ENCODE data around the gene KANTR.

Gene KANTR

DNA sequence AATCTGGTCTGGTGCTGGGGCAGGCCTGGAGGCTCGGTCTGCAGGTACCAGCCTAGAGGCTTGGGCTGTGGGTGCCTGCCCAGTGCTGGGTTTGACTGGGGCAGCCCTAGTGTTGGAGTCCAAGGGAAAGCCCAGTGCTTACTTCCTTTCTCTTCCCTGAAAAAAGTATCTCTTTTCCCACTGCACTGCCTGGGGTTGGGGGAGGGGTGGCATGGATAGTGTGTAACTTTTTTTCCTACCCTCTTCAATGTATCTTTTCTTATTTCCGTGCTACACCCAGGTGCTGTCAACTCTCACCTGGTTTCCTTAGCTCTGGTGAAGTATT is 21.6 kb downstream of the KANTR start:
- 0 out of 2 replicates have a peak, but pooled peaks cover 6% of the 10 kb centered on the region for H4K20me1 ChIP-seq (ENCODE audit: insufficient read depth, low read length)
- TF ChIP-seq, protein P1, sequence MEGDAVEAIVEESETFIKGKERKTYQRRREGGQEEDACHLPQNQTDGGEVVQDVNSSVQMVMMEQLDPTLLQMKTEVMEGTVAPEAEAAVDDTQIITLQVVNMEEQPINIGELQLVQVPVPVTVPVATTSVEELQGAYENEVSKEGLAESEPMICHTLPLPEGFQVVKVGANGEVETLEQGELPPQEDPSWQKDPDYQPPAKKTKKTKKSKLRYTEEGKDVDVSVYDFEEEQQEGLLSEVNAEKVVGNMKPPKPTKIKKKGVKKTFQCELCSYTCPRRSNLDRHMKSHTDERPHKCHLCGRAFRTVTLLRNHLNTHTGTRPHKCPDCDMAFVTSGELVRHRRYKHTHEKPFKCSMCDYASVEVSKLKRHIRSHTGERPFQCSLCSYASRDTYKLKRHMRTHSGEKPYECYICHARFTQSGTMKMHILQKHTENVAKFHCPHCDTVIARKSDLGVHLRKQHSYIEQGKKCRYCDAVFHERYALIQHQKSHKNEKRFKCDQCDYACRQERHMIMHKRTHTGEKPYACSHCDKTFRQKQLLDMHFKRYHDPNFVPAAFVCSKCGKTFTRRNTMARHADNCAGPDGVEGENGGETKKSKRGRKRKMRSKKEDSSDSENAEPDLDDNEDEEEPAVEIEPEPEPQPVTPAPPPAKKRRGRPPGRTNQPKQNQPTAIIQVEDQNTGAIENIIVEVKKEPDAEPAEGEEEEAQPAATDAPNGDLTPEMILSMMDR (IDR thresholded peaks at IDR 0.05; ENCODE audit: low read depth, low read length), result no peak
- TF ChIP-seq EZH2phosphoT487 (IDR thresholded peaks at IDR 0.05; ENCODE audit: low read depth), result no peak
- H3K36me3 ChIP-seq (replicated peaks; ENCODE audit: low read depth, low read length), result no peaks in the 10 kb centered on the region
- H2AFZ ChIP-seq (ENCODE audit: low read depth, low read length), result no peak overlapping the region
- peaks cover 15% of the 10 kb centered on the region for H3K4me1 ChIP-seq (ENCODE audit: low read length)
- H3K27ac ChIP-seq (ENCODE audit: low read length), result peak overlapping the region; percentile 4; the same call in 1 of the 2 replicates
- H3K4me3 ChIP-seq (ENCODE audit: low read length), result no peak overlapping the region
- no peaks in the 10 kb centered on the region for H3K9me3 ChIP-seq (ENCODE audit: insufficient read depth, low read length)
- no peak overlapping the region for H3K9ac ChIP-seq (ENCODE audit: low read length)
- H3K79me2 ChIP-seq (ENCODE audit: low read length), result no peaks in the 10 kb centered on the region
- no peak overlapping the region for H3K4me2 ChIP-seq (ENCODE audit: low read length)
- no peaks in the 10 kb centered on the region for H3K27me3 ChIP-seq (ENCODE audit: low read depth, low read length)

DNA sequence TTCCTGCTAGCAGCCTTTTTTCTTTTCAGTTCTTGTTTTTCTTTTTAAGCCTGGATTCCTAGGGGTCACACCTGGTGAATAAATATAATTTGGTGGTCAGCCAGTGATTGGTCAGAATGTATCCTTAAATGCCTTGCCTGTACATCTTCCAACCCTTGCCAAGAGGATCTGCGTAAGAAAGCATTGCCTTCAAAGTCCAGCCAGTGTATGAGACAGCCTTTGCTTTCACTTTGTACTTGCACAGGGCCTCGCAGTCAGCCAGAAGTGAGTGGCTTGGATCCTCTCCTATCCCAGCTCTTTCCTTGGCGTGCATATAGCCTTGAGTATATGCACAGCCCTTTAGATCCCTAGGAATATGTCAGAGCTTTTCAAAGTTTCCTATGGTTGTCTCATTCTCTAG is 22.2 kb downstream of the KANTR start:
- H3K27me3 ChIP-seq (ENCODE audit: low read depth, low read length), result no peaks in the 10 kb centered on the region
- no peak overlapping the region for H2AFZ ChIP-seq (ENCODE audit: low read depth, low read length)
- 0 out of 2 replicates have a peak, but pooled peaks cover 6% of the 10 kb centered on the region for H4K20me1 ChIP-seq (ENCODE audit: insufficient read depth, low read length)
- H3K36me3 ChIP-seq (replicated peaks; ENCODE audit: low read depth, low read length), result no peaks in the 10 kb centered on the region
- no peaks in the 10 kb centered on the region for H3K79me2 ChIP-seq (ENCODE audit: low read length)
- no peaks in the 10 kb centered on the region for H3K9me3 ChIP-seq (ENCODE audit: insufficient read depth, low read length)
- H3K4me2 ChIP-seq (ENCODE audit: low read length), result no peak overlapping the region
- no peak overlapping the region for H3K9ac ChIP-seq (ENCODE audit: low read length)
- no peak for TF ChIP-seq EZH2phosphoT487 (IDR thresholded peaks at IDR 0.05; ENCODE audit: low read depth)
- TF ChIP-seq, protein P1 (IDR thresholded peaks at IDR 0.05; ENCODE audit: low read depth, low read length), result no peak
- peaks cover 15% of the 10 kb centered on the region for H3K4me1 ChIP-seq (ENCODE audit: low read length)
- H3K4me3 ChIP-seq (ENCODE audit: low read length), result no peak overlapping the region
- peak overlapping the region; percentile 4; the same call in 1 of the 2 replicates for H3K27ac ChIP-seq (ENCODE audit: low read length)

DNA sequence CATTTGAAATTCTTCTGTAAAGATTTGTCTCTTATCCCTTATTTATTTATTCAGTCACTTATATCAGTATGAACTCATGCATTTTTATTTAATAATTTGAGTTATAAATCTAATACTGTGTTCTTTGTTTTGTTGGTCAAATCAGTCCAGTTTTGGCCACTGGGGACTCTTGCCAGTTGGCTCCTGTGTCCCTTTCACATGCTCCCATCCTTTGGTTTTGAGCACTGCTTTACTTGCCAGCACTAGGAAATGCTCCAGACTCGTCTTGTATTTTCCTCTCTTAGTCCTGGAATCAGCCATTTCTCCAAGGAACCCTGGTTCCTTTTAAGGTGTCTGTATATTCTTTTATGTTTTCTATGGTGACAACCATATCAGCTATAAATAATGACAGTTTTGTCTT is 28.1 kb downstream of the KANTR start:
- H4K20me1 ChIP-seq (ENCODE audit: insufficient read depth, low read length), result no peaks in the 10 kb centered on the region
- no peaks in the 10 kb centered on the region for H3K9me3 ChIP-seq (ENCODE audit: insufficient read depth, low read length)
- H3K4me1 ChIP-seq (ENCODE audit: low read length), result no peaks in the 10 kb centered on the region
- no peak for TF ChIP-seq EZH2phosphoT487 (IDR thresholded peaks at IDR 0.05; ENCODE audit: low read depth)
- TF ChIP-seq, protein P1 (IDR thresholded peaks at IDR 0.05; ENCODE audit: low read depth, low read length), result no peak
- no peak overlapping the region for H3K27ac ChIP-seq (ENCODE audit: low read length)
- H3K79me2 ChIP-seq (ENCODE audit: low read length), result no peaks in the 10 kb centered on the region; the same call in 1 of the 2 replicates
- peaks cover 3% of the 10 kb centered on the region for H3K36me3 ChIP-seq (replicated peaks; ENCODE audit: low read depth, low read length)
- no peak overlapping the region for H2AFZ ChIP-seq (ENCODE audit: low read depth, low read length)
- H3K27me3 ChIP-seq (ENCODE audit: low read depth, low read length), result no peaks in the 10 kb centered on the region
- no peak overlapping the region for H3K9ac ChIP-seq (ENCODE audit: low read length)
- H3K4me3 ChIP-seq (ENCODE audit: low read length), result no peak overlapping the region
- no peak overlapping the region for H3K4me2 ChIP-seq (ENCODE audit: low read length)

DNA sequence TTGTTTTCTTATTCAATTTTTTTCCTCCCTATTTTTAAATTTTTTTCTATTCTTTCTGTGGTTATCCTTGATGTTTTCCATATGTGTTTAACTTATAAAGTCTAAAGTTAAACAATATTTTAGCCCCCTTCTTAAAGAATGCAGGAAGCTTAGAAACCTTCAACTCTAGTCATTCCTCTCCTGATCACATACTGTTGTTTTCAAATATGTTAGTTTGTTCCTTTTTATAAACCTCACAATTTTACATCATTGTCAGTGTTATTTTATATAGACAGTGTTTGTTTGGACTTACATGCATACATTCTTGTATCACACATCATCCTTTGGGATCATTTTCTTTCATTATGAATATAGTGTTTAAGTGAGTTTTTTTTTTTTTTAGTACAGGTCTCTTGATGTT is 31.6 kb downstream of the KANTR start:
- H2AFZ ChIP-seq (ENCODE audit: low read depth, low read length), result no peak overlapping the region
- peaks cover 3% of the 10 kb centered on the region for H3K36me3 ChIP-seq (replicated peaks; ENCODE audit: low read depth, low read length)
- no peak overlapping the region for H3K4me2 ChIP-seq (ENCODE audit: low read length)
- no peaks in the 10 kb centered on the region for H3K4me1 ChIP-seq (ENCODE audit: low read length)
- no peak overlapping the region for H3K27ac ChIP-seq (ENCODE audit: low read length)
- no peak overlapping the region for H3K9ac ChIP-seq (ENCODE audit: low read length)
- H3K27me3 ChIP-seq (ENCODE audit: low read depth, low read length), result no peaks in the 10 kb centered on the region
- no peak for TF ChIP-seq EZH2phosphoT487 (IDR thresholded peaks at IDR 0.05; ENCODE audit: low read depth)
- TF ChIP-seq, protein P1 (IDR thresholded peaks at IDR 0.05; ENCODE audit: low read depth, low read length), result no peak
- H4K20me1 ChIP-seq (ENCODE audit: insufficient read depth, low read length), result no peaks in the 10 kb centered on the region
- H3K79me2 ChIP-seq (ENCODE audit: low read length), result no peaks in the 10 kb centered on the region; the same call in 1 of the 2 replicates
- H3K9me3 ChIP-seq (ENCODE audit: insufficient read depth, low read length), result no peaks in the 10 kb centered on the region
- H3K4me3 ChIP-seq (ENCODE audit: low read length), result no peak overlapping the region

All from OCI-LY3 (cell line).